Ureter (tissue), 1 donor: ENCODE results near the gene GGT6. TPM values are rescaled to one million over a fixed set of nuclear protein-coding genes. Genes with fewer than 3 reads are reported as not detected.

Source experiments
- DNase-seq: peaks from one replicate; pipeline ENCODE4 v3.0.0-alpha.2; 2020; ENCODE audit warnings: low spot score
- total RNA-seq: library from RNA; stranded (reverse); gene quantifications from one replicate; pipeline ENCODE4 v1.2.4, GENCODE V29; 2023
- donor health status: DM: yes; HTN: yes; CAD: no.

The GGT6 gene
- total RNA-seq, 1 donor from 2014 or later: 83.6 TPM

DNA sequence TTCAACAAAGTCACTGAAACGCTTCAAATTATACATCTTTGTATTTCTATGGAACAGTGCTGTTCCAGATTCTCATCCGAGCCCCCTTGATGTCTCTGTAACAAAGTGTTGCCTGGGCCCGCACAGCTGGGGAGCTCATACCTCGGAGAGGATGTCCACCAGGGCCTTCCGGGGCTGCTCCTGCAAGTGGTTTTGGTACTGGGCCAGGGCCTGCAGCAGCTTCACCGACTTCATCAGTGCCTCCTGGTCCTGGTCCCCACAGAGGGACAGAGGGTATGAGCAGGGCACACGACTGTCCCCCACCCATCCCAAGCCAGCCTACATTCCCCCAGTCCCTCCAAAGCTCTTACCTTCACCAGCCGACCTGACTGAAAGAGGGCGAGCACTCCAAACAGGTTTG, 6.7 kb downstream of the GGT6 start:
- no peak for DNase-seq

DNA sequence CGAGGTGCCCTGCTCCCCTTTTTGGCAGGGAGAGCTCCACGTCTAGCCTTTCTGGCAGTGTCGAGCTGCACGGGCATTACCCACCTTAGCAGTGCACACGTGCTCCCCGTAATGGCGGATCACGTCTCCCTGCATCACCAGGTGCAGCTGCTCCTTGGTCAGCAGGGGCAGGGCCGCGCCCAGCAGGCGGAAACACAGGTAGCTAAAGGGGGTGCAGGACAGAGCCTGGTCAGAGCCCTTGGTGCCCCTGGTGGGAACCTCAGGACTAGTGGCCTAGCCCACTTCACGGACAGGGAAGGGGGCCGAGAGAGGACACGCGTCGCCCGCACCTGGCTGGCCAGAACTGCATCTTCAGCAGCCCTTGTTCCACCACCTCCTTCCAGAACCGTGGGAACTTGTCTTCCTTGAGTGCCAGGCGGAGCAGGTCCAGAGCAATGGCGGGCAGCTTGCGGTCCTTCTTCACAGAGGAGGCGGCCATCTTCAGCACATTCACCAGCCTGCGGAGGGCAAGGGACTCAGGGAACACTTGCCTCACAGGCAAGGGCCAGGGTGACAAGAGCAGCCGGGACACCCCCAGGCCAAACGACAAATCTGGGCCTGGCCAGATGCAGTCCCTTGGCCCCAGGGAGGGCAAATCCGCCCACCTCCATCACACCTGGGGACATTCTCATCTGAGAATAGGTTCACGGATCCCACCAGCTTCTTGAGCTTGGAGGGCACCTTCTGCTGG, 8.4 kb downstream of the GGT6 start:
- no peak for DNase-seq

DNA sequence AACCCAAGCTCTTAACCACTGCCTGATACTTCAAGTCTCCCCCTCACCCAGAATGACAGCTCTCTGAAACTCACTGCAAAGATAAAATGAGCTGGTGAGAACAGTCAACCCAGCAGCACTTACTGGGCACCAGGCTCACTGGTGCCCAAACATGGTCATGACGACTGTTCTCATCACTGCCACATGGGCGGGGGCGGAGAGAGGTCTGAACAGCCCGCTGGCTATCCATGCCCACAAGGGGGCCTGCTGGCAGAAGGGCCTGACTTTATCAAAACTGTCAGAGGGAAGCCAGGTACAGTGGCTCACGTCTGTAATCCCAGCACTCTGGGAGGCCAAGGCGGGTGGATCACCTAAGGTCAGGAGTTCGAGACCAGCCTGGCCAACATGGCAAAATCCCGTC, 9.2 kb downstream of the GGT6 start:
- no peak for DNase-seq

DNA sequence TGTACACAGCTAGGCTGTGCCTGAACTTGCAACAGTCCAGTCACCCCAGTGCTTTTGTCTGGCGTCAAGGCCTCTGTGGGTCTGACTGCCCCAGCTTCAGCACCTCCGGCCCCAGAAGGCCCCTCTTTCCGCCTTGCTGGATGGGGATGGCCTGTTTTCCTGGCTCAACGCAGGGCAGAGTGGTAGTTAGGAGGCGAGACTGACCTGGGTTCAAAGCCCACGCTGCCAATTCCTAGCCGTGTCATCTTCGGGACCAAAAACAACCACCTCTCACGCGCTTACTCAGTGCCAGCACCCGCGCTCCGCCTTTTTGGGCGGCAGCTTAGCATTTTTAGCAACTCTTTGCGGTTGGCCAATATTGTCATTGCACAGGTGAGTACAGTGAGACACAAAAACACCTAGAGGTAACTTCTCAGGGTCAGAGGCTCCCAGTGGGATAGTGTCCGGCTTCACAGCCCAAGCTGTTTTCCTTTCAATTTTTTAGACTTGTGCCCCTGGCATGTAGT, 9.8 kb downstream of the GGT6 start:
- no peak for DNase-seq

DNA sequence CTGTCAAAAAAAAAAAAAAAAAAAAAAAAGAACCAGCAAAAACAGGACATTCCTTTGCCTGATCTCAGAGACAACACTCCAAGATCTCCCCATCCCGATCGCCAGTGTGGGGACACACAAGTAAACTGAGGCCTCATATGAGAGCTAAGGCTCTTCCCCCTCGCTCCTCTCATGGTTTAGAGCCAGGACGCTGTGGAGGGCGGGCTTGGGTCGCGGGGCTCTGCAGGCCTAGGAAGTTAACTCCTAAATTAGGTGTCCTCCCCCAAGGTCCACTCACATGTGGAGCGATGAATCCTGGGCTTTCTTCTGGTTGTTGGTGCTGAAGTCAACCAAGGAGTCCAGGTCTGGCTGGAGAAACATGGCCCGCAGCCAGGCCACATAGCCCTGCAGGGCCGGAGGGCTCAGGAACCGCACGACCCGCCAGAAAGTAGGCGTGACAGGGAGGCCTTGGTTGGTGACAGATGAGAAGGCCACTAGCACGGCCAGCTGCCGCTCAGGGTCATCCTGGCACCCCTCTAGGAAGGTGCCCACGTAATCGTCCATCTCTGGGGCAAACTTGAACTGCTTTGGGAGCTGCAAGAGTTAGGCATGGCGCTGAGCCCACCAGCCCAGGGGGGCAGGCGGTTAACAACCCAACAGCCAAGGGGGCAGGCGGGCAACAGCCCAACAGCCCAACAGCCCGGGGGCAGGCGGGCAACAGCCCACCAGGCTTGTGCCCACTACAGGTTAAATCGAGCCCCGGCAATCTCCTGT, 10.4 kb downstream of the GGT6 start:
- no peak for DNase-seq

DNA sequence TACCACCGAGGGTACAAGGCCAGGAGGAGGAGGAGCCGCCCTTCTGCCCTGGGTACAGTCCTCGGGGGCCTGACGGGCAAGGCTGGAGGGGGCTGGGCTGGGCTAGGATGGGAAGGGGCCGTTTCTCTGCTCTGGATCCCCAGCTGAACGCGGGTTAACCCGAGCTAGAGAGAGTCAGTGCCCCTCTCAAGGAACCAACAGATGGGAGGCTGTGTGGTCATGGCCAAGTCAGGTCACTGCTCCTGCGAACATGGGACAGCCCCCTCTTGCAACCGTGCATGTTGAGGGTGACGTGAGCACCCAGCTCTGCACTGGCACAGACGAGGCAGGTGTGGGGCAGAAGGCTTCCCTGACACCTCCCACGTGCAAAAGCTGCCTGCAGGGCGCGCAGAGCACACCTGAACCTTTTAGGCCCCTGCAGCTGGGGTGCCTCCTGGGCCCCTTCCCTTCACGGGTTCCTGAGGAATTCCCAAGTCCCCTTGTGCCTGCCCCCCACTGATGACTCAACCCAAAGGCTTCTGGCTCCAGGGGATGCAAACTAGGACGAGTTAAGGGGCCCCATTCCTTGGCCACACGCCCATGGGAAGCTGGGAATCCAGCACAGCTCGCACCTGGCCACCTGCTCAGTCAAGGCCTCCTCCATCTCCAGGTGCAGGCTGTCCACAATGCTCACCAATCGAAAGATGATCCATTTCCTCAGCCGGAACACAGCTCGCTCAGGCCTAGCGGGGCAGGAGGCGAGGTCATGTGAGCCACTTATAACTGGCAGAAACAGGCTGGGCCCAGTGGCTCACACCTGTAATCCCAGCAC, 11.5 kb downstream of the GGT6 start:
- DNase-seq: no peak

DNA sequence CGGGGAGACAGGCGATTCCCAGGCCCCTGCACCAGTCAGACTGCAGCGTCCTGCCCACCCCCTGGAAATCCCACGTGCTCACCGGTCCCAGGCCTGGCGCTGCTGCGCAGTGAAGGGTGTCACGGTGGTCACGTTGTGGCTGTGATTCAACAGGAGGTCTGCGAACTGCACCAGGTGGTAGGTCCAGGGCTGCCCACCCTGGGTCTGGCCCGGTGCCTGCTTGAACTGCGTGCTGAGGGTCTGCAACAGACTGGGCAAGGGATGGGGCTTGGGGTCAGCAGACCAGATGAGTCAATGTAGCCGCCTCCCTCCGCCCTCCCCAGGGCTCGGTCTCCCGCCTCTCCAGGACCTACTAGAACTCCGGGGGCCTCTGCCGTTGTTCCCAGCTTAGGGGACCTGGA, 12.3 kb downstream of the GGT6 start:
- DNase-seq: no peak

DNA sequence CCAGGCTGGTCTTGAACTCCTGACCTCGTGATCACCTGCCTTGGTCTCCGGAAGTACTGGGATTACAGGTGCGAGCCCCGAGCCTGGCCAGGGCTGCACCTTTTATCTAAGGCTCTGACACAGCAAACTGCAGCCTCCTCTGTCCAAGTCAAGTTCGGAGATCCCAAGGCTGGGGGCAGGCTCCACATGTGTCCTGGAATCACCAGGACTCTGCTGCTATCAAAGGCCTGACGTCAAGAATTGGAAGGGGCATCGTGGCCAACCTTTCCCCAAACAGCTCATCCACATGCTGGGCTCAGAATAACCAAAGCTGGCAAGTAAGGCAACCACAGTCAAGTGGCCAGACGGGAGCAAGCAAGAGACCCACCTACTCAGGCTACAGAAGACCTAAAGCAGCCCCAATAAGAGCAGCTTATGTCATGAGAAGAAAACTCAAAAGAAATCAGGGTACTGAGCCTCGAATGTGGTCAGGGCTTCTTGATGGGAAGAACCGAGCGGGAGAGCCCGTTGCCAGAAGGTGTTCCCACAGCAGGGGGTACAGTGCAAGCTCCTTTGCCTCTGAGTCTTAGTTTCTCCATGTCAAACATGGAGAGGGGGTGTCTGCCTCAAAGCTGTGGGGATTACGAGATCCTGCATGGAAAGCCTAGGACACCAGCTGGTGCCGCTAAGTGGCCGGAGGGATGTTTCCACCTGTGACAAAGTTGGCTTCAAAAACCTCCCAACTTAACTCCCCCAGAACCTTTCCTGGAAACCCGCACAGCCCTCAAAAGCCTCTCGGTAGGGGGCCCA, 13.1 kb downstream of the GGT6 start:
- no peak for DNase-seq

DNA sequence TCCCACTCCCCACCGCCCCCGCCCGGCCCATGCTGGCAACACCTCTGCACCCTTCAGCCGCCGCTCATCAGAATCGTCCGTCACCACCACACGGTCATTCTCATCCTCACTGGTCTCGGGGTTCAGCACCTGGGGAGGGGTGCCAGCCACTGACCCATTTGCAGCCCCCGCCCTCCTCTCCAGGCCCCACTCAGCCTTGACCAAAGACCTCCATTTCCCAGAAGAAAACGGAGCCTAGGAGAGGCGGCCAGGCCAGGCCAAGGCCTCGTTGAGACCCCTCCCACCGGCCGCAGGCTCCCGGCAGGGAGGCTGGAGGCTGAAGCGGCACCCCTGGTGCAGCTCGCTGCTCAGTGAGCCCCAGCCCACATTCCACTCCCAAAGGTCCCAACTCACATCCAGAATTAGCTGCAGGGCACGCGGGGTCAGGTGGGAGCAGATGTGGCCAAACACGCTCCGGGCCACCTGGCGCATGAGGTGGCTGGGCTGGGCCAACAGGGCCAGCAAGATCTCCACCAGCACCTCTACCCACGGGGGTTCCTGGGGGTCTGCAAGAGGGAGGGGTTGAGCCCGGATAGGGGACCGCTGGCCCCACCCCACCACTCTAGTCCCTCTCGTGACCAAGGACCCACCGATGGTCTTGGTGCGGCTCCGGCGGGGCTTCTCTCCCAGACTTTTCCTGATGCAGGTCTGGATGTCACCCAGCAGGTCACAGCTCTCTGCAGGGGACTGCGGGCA, 15.0 kb downstream of the GGT6 start:
- no peak for DNase-seq

DNA sequence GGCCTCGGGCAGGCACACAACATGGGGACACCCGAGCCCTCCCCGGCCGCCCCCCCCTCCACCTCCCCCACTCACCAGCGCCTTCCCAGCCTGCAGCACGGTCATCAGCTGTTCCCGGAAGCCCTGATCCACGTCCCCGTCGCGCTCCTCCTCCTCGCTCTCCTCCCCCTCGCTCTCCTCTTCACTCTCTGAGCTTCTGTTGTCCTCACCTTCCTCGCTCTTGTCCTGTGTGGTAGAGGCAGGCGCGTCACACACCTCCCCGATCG, 15.5 kb downstream of the GGT6 start:
- DNase-seq: no peak

DNA sequence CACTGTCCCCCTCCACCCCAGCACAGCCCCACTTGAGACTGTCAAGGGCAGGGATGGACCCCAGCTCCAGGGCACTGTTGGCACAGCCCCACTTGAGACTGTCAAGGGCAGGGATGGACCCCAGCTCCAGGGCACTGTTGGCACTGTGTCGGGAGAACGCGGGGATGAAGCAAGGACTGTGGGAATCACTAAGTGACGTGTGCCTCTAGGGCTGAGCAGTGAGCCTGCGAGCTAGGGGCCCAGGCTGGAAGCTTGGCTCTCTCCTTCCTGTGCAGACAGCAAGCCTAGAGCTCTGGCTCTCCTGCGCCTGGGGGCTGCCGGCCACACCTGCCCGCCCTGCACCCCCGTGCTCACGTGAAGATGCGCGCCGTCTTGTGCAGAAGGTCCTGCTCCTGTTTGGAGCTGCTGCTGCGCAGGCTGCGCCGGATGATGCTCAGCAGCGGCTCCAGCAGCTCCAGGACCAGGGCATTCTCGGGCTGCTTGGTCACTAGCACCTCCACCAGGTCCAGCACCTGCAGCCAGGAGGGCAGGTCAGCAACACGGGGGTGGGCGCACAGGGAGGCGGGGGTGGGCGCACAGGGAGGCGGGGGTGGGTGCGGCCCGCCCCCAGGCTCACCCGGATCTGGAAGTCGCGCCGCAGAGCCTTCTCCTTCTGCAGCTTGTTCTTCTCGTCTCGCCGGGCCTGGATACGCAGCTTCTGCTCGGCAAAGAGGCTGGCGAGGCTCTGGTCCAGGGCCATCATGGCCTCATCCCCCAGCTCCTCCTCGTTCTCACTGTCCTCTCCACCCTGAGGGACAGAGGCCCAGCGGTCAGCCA, 16.0 kb downstream of the GGT6 start:
- DNase-seq: no peak

DNA sequence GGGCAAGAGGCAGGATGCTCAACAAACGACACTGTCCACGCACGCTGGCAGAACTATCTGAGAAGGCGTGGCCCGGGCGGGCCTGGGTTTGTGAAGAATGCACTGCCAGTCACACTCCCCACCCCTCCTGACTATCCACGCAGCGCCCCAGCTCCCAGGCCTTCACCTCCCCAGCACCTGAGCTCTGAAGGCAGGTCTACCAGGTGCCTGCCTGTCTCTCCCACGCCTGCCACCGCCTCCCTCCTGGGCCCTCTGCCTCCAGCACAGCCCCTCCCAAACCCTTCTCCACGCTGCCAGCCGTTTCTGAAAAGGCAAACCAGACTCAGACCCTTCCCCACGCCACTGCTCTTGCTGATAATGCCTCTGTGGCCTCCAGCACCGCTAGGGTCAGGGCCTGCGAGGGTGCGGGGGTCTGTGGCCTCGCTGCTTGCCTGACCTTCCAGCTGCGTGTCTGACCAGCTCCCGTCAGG, 16.8 kb downstream of the GGT6 start:
- no peak for DNase-seq

DNA sequence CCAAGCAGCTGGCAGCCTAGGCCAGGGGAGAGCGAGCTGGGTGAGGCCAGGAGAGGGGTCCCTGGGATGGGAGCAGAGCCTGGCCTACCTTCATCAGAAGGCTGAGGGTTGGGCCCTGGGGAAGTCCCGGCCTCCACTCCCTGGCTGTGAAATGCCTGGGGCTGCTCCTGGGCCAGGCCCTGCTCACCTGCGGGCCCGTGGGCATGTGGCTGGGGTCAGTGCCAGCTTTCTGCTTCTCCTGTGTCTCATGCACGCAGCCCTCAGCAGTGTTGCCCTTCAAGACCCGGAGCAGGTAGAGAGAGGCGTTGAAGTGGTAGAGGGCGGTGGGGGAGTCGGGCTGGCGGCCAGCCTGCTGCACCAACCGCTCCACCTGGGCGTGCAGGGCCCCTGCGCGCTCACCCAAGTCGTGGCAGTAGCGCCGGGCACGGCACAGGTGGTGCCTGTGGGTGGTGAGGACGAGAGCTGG, 17.6 kb downstream of the GGT6 start:
- DNase-seq: no peak

DNA sequence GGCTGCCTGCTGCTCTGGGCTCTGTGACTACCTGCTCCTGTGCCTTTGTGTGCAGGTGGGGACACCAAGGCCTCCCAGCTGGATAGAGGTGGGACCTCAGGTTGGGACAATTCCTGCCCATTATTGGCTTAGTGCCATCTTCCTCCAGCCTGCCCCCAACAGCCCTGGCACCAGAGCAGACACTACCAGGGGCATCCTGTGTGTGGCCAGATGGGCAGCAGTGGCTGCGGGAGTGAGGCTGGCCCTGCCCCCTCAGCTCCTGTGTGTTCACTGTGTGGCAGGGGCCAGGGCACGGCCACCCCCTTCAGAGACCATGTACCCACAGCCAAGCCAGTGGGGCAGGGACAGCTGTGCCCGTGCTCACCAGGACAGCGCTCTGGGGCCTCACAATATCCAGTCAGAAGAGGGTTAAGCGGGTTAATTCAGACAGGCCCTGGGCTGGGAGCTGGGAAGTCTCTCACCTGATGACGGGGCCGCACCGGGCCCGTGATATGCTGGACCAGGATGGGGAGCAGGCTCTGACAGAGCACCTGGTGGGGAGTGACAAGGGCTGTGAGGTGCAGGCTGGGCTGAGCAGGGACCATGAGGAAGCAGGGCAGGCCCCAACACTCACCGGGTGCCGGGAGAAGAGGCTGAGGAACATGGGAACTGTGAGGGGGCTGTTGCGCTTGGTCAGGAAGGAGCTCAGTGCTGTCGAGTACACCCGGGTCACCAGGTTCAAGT, 18.2 kb downstream of the GGT6 start:
- DNase-seq: no peak

DNA sequence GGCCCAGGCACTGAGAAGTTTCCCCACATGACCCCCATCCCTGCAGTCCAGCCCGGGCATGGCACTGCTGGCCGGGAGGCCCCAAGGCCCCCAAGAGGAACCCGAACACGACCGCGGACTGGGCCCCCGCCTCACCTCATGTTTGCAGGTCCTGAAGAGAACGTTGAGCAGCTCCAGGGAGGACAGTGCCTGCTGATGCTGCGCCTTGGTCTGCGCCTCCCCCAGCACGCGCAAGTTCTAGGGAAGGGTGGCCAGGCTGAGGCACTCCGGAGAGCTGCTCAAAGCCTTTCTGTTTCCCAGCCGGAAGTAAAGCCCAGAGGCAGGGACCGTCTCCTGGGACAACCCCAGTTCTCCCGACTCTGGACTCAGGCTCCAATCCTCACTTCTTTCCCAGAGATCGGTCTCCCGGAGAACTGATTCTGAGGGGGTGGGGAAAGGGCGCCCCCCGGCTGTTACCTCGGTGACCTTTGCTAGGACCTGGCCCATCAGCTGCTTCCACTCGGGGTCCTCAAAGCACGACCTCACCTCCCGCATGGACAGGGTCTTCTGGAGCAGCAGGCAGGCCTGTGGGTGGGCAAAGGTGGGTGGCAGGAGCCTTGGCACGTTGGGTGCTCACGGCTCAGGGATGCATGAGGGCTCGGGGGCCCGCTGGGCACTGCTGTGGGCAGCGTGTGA, 18.9 kb downstream of the GGT6 start:
- DNase-seq: no peak

DNA sequence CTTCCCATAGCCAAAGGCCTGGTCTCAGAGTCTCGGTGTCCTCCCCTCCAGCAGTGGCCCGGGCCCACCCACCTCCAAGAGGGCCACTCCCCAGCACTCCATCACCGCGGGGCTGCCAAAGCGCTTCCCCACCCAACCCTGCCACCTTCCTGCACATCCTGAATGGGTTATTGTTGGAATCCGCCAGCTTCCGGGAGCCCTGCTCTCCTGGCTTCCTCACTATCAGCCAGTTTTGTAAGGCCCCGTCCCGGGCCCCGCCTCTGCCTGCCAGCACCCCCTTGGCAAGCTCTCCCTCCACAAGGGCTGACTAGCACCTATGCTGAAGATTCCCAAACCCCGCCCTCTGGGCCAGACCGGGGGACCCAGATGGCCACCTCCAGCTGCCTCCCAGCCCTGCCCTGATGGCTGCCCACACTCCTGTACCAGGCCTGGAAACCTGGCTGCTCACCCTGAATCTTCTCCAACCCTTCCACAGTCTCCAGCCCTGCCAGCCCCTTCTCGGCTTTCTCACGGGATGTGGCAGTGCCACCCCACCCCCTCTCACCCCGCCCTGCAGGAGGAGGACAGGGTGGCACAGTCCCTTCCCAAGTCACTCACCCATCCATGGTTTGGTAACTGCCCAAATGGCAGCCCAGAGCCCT, 19.6 kb downstream of the GGT6 start:
- DNase-seq: no peak

DNA sequence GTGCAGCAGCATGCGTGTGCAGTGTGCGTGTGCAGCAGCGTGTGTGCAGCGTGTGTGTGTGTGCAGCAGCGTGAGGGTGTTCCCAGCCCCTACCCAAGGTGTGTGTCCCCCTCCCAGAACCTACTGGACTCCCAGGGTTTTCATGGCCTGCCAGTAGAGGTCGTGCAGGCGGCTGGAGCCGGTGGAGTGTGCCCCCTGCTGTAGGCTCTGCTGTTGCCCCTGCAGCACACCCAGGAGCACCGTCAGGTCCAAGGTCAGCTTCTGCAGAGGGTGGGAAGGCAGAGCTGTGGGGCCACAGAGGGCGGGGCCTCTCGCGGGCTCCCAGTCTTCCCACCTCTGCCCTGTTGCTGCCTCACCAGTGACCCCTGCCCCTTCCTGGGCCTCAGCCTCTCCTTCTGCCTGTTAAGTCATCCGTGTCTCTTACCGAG, 20.1 kb downstream of the GGT6 start:
- no peak for DNase-seq

DNA sequence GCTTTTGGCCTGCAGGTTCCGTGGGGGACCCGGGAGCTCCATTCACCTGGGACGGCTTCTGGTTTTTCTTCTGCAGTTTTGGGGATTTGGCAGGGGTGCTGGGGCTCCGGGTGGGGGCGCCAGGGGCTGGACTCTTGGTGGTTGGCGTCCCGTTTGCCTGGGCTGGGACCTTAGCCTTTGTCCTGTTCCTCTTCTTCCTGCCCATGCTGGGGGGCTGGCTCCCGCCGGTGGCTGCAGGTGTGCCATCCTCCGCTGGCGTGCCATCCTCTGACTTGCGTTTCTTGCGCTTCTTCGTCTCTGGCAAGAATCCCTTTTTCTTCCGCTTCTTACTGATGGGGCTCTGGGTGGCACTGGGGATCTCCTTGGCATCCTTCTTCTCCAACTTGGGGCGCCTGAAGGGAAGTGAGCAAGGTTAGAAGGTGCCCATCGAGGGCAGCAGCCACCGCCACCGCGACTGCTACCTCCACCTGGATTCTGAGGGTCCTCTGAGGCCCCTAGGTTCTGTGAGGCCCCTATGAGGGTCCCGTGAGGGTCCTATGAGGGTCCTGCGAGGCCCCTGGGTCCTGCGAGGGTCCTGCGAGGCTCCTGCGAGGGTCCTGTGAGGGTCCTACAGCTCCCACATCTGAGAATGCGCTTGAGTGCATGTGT, 20.7 kb downstream of the GGT6 start:
- no peak for DNase-seq
